Measurements from ENCODE around the gene SLC35F6.

SLC35F6 gene

GRCh38 chr2:26822877-26823276 lies 58.8 kb downstream of the SLC35F6 start:
- DNase-seq (ENCODE audit: low read depth): no peak
